Raji (cell line): ENCODE measurements around the gene ACSM6.

Experiments
- POLR2A ChIP-seq: IDR thresholded peaks from 2 replicates; pipeline ENCODE4 v1.6.1; 2011; ENCODE audit warnings: low read depth, low read length, control low read depth; ENCODE audit not compliant: insufficient read depth

The ACSM6 gene

GRCh38 chr10:95208702-95209391 lies 14.8 kb downstream of the ACSM6 start:
- no peak for TF ChIP-seq POLR2A

- TF ChIP-seq POLR2A, result no peak
These were observed 15.6 kb downstream of the ACSM6 start for GRCh38 chr10:95209509-95210127.

- no peak for TF ChIP-seq POLR2A
These were observed 17.7 kb downstream of the ACSM6 start for GRCh38 chr10:95211606-95212279.

- TF ChIP-seq POLR2A, result no peak
These were observed 20.3 kb downstream of the ACSM6 start for GRCh38 chr10:95214369-95214768.

GRCh38 chr10:95214793-95215192 lies 20.8 kb downstream of the ACSM6 start:
- no peak for TF ChIP-seq POLR2A

GRCh38 chr10:95217476-95217875 lies 23.4 kb downstream of the ACSM6 start:
- TF ChIP-seq POLR2A, result no peak

GRCh38 chr10:95220539-95220938 lies 26.5 kb downstream of the ACSM6 start:
- TF ChIP-seq POLR2A, result no peak

- TF ChIP-seq POLR2A, result no peak
These were observed 27.1 kb downstream of the ACSM6 start for GRCh38 chr10:95221124-95221523.

- TF ChIP-seq POLR2A, result no peak
These were observed 31.1 kb downstream of the ACSM6 start for GRCh38 chr10:95225136-95225535.

GRCh38 chr10:95229724-95230627 lies 35.9 kb downstream of the ACSM6 start:
- no peak for TF ChIP-seq POLR2A

GRCh38 chr10:95233377-95234034 lies 39.5 kb downstream of the ACSM6 start:
- no peak for TF ChIP-seq POLR2A

GRCh38 chr10:95234951-95235350 lies 40.9 kb downstream of the ACSM6 start:
- TF ChIP-seq POLR2A, result no peak

GRCh38 chr10:95235676-95236067 lies 41.6 kb downstream of the ACSM6 start:
- TF ChIP-seq POLR2A, result no peak

GRCh38 chr10:95236068-95236903 lies 42.2 kb downstream of the ACSM6 start:
- TF ChIP-seq POLR2A, result no peak
